Measurements from ENCODE around the gene NEDD4. TPM values are rescaled to one million over a fixed set of nuclear protein-coding genes. Genes with fewer than 3 reads are reported as not detected.

The NEDD4 gene
- total and polyA plus RNA-seq, 10 of the 15 experiments (the other 5 are each of a cell fraction or from before 2014, with no cell fraction given): 1.3 to 7.7 (median 4.4) TPM

GRCh38 chr15:55998478-55998877 is 5.1 kb upstream of the NEDD4 start (continued):
- TF ChIP-seq PBX3 (IDR thresholded peaks at IDR 0.05; ENCODE audit: insufficient replicate concordance, low read depth, low read length) (no peak), HCFC1 (IDR thresholded peaks at IDR 0.05; ENCODE audit: low read length) (no peak), E4F1 (IDR thresholded peaks at IDR 0.05; ENCODE audit: borderline replicate concordance, partially characterized antibody) (no peak), TAF1 (IDR thresholded peaks at IDR 0.05; ENCODE audit: borderline replicate concordance, low read depth, low read length) (no peak), MXI1 (IDR thresholded peaks at IDR 0.05; ENCODE audit: low read depth, low read length) (no peak)

GRCh38 chr15:55993804-55994560 is 570 bp upstream of the NEDD4 start:
- Histone ChIP-seq H3K4me3 (peak overlapping the region; percentile 87), H2AFZ (ENCODE audit: control insufficient read depth, low read depth, low read length) (peak overlapping the region; percentile 98), H3K9me3 (replicated peaks; ENCODE audit: control insufficient read depth, insufficient read depth, low read length) (no peaks in the 10 kb centered on the region), H3K4me2 (ENCODE audit: control insufficient read depth, insufficient read depth) (peak overlapping the region; percentile 91), H3K27ac (ENCODE audit: control insufficient read depth, insufficient read depth) (no peak overlapping the region), H3K79me2 (ENCODE audit: control insufficient read depth, insufficient read depth, low read length) (no peaks in the 10 kb centered on the region), H3K4me1 (ENCODE audit: control insufficient read depth, insufficient read depth, low read length) (0 out of 2 replicates have a peak, but pooled peaks cover 3% of the 10 kb centered on the region), H3K27me3 (replicated peaks in 1 of 2; ENCODE audit: control insufficient read depth in 2 of 2, insufficient read depth in 2 of 2, low read length in 1 of 2) (peaks cover 0 to 2% of the 10 kb centered on the region in 2 experiments; a peak in 2 of 4 replicates), H4K20me1 (ENCODE audit: control insufficient read depth, insufficient read depth) (no peaks in the 10 kb centered on the region), H3K36me3 (ENCODE audit: control insufficient read depth in 2 of 2, insufficient read depth in 2 of 2, low read length in 1 of 2) (no peaks in the 10 kb centered on the region; a peak in 1 of 4 replicates), H3K9ac (ENCODE audit: control insufficient read depth, insufficient read depth, low read length) (peak overlapping the region; percentile 70)
- in situ Hi-C loops (cut with MboI) (no loop called here), intact Hi-C loops (cut with micrococcal nuclease; ENCODE audit: unreplicated experiment) (loop anchor here (10.0 kb wide), 1 partner anchor 251 kb away; the partner anchor contains the start of gene RFX7)
- WGBS (ENCODE audit: insufficient coverage, insufficient replicate concordance, low lambda C conversion rate, missing lambda C conversion rate): 4% methylated on average over 20 of the region's 41 CpGs
- ChIA-PET RAD21 (ENCODE audit: unreplicated experiment) (no interaction called here), SMC1A (ENCODE audit: uncharacterized antibody, unreplicated experiment) (no interaction called here), CTCF (no interaction called here), POLR2A (no interaction called here)
- no TSS peak for BruUV-seq (replicated peaks)
- ATAC-seq (no peak), FAIRE-seq (no peak), DNase-seq (ENCODE audit: low read depth, low spot score) (no peak)
- TF ChIP-seq SRF (IDR thresholded peaks at IDR 0.05; ENCODE audit: low read depth in 2 of 2, low read length in 2 of 2): no peak
- TF ChIP-seq BHLHE40 (IDR thresholded peaks at IDR 0.05; ENCODE audit: borderline replicate concordance in 1 of 2, low read depth in 2 of 2, low read length in 1 of 2): no peak
- TF ChIP-seq EGR1 (IDR thresholded peaks at IDR 0.05; ENCODE audit: borderline replicate concordance in 1 of 2, low read depth in 2 of 2, low read length in 2 of 2): no peak
- TF ChIP-seq KDM1A (IDR thresholded peaks at IDR 0.05; ENCODE audit: borderline replicate concordance): no peak
- TF ChIP-seq BCL3 (IDR thresholded peaks at IDR 0.05; ENCODE audit: borderline replicate concordance, insufficient read depth, low read depth, low read length, poor library complexity, severe bottlenecking): no peak
- no peak for TF ChIP-seq POU2F2 (IDR thresholded peaks at IDR 0.05; ENCODE audit: borderline replicate concordance, low read depth, low read length)
- no peak for TF ChIP-seq CREB1 (IDR thresholded peaks at IDR 0.05; ENCODE audit: low read depth)
- TF ChIP-seq NFXL1 (IDR thresholded peaks at IDR 0.05; ENCODE audit: borderline replicate concordance): no peak
- TF ChIP-seq CREM (IDR thresholded peaks at IDR 0.05; ENCODE audit: low read depth): no peak
- no peak for TF ChIP-seq KLF5 (IDR thresholded peaks at IDR 0.05; ENCODE audit: partially characterized antibody)

All from GM12878 (cell line).